KMS-11 (cell line): ENCODE measurements around the gene RGS13.
"Not testable (repeated sequence)": the region's sequence is repeated elsewhere in the genome, so short reads cannot be mapped to it uniquely, and the experiment has no call there.

Experiments
- H2AFZ ChIP-seq: fragments of 200-600 bp; sonication (generic); 2 replicates; pipeline ENCODE4 v1.6.1; 2016; ENCODE audit warnings: antibody characterized with exemption, mixed run types, low read depth
- H3K27ac ChIP-seq: fragments of 200-600 bp; sonication (generic); 2 replicates; pipeline ENCODE4 v1.6.1; 2016; ENCODE audit warnings: mild to moderate bottlenecking, mixed run types
- H3K27me3 ChIP-seq: fragments of 200-600 bp; sonication (generic); 2 replicates; pipeline ENCODE4 v1.6.1; 2017; ENCODE audit warnings: mild to moderate bottlenecking, low read depth, mixed run types, moderate library complexity; ENCODE audit not compliant: insufficient read depth
- H3K36me3 ChIP-seq: fragments of 200-600 bp; sonication (generic); 2 replicates; pipeline ENCODE4 v1.6.1; 2017; ENCODE audit warnings: mild to moderate bottlenecking, mixed run types; ENCODE audit not compliant: insufficient read depth
- H3K4me1 ChIP-seq: fragments of 200-600 bp; sonication (generic); 2 replicates; pipeline ENCODE4 v1.6.1; 2016; ENCODE audit warnings: mild to moderate bottlenecking, low read depth, mixed run types; ENCODE audit not compliant: poor library complexity, severe bottlenecking
- H3K4me2 ChIP-seq: fragments of 200-600 bp; sonication (generic); 2 replicates; pipeline ENCODE4 v1.7.0; 2016; ENCODE audit warnings: mild to moderate bottlenecking, mixed run types
- H3K4me3 ChIP-seq: fragments of 200-600 bp; sonication (generic); IDR thresholded peaks from 2 replicates; pipeline ENCODE4 v1.6.1; 2017; ENCODE audit warnings: low read depth, low read length, mixed read lengths; ENCODE audit not compliant: insufficient read depth
- H3K79me2 ChIP-seq: fragments of 200-600 bp; sonication (generic); 2 replicates; pipeline ENCODE4 v1.6.1; 2016; ENCODE audit warnings: low read depth, mixed run types; ENCODE audit not compliant: insufficient read depth
- H3K9ac ChIP-seq: fragments of 200-600 bp; sonication (generic); 2 replicates; pipeline ENCODE4 v1.6.1; 2016; ENCODE audit warnings: mild to moderate bottlenecking, mixed run types
- H4K20me1 ChIP-seq: fragments of 200-600 bp; sonication (generic); 2 replicates; pipeline ENCODE4 v1.6.1; 2016; ENCODE audit warnings: mild to moderate bottlenecking, mixed run types; ENCODE audit not compliant: insufficient read depth
- TF ChIP-seq, protein P1 (sequence below): fragments of 200-600 bp; sonication (generic); conservative IDR thresholded peaks from 2 replicates; pipeline ENCODE4 v1.6.1; 2017; ENCODE audit warnings: low read depth, mild to moderate bottlenecking, antibody characterized with exemption, low read length, moderate library complexity, mixed read lengths

Gene RGS13

DNA sequence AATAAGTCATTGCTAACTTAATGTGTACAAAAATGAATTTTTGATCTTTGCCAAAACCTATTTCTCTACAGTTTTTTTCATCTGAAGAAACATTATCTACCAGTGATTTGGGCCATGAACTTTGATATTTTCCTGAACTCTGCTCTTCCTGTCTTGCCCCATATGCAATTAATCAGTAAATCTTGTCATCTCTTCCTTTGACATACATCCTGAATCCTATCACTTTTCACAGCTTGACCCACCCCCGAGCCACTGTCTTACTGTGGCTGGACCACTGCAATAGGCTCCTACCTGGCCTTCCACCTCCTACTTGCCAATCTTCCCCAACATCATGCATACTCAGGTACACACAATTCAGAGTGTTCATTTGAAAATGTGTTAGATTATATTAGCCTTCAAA lies 46.4 kb downstream of the RGS13 start:
- no peak overlapping the region for H3K4me2 ChIP-seq
- no peak overlapping the region for H3K4me3 ChIP-seq
- TF ChIP-seq, protein P1, sequence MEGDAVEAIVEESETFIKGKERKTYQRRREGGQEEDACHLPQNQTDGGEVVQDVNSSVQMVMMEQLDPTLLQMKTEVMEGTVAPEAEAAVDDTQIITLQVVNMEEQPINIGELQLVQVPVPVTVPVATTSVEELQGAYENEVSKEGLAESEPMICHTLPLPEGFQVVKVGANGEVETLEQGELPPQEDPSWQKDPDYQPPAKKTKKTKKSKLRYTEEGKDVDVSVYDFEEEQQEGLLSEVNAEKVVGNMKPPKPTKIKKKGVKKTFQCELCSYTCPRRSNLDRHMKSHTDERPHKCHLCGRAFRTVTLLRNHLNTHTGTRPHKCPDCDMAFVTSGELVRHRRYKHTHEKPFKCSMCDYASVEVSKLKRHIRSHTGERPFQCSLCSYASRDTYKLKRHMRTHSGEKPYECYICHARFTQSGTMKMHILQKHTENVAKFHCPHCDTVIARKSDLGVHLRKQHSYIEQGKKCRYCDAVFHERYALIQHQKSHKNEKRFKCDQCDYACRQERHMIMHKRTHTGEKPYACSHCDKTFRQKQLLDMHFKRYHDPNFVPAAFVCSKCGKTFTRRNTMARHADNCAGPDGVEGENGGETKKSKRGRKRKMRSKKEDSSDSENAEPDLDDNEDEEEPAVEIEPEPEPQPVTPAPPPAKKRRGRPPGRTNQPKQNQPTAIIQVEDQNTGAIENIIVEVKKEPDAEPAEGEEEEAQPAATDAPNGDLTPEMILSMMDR, result no peak
- H3K36me3 ChIP-seq, result no peaks in the 10 kb centered on the region
- no peak overlapping the region for H3K27ac ChIP-seq
- H3K4me1 ChIP-seq, result no peaks in the 10 kb centered on the region
- H2AFZ ChIP-seq, result no peak overlapping the region
- no peak overlapping the region for H3K9ac ChIP-seq
- H3K79me2 ChIP-seq, result no peaks in the 10 kb centered on the region
- H3K27me3 ChIP-seq, result no peaks in the 10 kb centered on the region
- no peaks in the 10 kb centered on the region for H4K20me1 ChIP-seq

DNA sequence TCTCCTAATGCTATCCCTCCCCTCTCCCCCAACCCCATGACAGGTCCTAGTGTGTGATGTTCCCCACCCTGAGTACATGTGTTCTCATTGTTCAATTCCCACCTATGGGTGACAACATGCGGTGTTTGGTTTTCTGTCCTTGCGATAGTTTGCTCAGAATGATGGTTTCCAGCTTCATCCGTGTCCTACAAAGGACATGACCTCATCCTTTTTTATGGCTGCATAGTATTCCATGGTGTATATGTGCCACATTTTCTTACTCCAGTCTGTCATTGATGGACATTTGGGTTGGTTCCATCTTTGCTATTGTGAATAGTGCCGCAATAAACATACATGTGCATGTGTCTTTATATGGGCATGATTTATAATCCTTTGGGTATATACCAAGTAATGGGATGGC lies 47.1 kb downstream of the RGS13 start:
- not testable (repeated sequence) for H3K4me2 ChIP-seq, H3K9ac ChIP-seq, H4K20me1 ChIP-seq, H3K27ac ChIP-seq, H2AFZ ChIP-seq, H3K27me3 ChIP-seq, H3K36me3 ChIP-seq, H3K4me3 ChIP-seq, H3K4me1 ChIP-seq, H3K79me2 ChIP-seq

GRCh38 chr1:192689459-192689858 lies 53.5 kb downstream of the RGS13 start:
- Histone ChIP-seq H4K20me1 (no peaks in the 10 kb centered on the region), H3K4me3 (no peak overlapping the region), H3K4me1 (no peaks in the 10 kb centered on the region), H3K27me3 (no peaks in the 10 kb centered on the region), H3K79me2 (no peaks in the 10 kb centered on the region), H3K4me2 (no peak overlapping the region), H3K36me3 (no peaks in the 10 kb centered on the region), H2AFZ (no peak overlapping the region), H3K27ac (no peak overlapping the region), H3K9ac (no peak overlapping the region)
- TF ChIP-seq, protein P1, result no peak

DNA sequence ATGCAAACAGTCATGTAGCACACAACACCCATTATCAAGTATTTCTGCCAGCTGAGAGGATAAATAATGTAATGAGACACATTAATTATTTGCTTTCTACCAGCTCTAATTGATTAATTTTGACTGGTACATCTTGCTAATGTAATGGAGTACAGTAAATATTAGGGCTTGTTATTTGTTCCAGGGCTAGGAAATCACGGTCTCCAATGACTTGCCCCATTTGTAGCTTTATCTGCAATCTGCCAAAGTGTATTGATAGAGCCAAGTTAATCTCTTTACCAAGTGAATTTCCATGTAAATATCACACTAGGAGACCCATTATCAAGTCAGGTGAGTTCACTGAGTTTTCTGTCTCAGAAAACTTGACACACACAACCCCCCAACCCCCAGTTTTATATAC lies 55.1 kb downstream of the RGS13 start:
- Histone ChIP-seq H3K4me2 (no peak overlapping the region), H3K79me2 (no peaks in the 10 kb centered on the region)
- TF ChIP-seq, protein P1, result no peak

GRCh38 chr1:192696082-192696481 lies 60.1 kb downstream of the RGS13 start:
- no peak overlapping the region for H3K27ac ChIP-seq
- H3K4me1 ChIP-seq, result peaks cover 8% of the 10 kb centered on the region
- H3K27me3 ChIP-seq, result no peaks in the 10 kb centered on the region
- no peaks in the 10 kb centered on the region for H4K20me1 ChIP-seq
- TF ChIP-seq, protein P1, result no peak
- H3K4me3 ChIP-seq, result no peak overlapping the region
- H2AFZ ChIP-seq, result no peak overlapping the region
- no peaks in the 10 kb centered on the region for H3K36me3 ChIP-seq
- H3K4me2 ChIP-seq, result no peak overlapping the region
- no peak overlapping the region for H3K9ac ChIP-seq
- no peaks in the 10 kb centered on the region for H3K79me2 ChIP-seq

More for the DNA sequence above, 55.1 kb downstream of the RGS13 start:
- Histone ChIP-seq H3K9ac (no peak overlapping the region), H3K27ac (no peak overlapping the region), H4K20me1 (no peaks in the 10 kb centered on the region), H3K36me3 (no peaks in the 10 kb centered on the region), H3K4me1 (no peaks in the 10 kb centered on the region), H3K4me3 (no peak overlapping the region), H2AFZ (no peak overlapping the region), H3K27me3 (no peaks in the 10 kb centered on the region)
